VCaP (cell line): ENCODE data around the gene IER5.
"Not testable (repeated sequence)": the region's sequence is repeated elsewhere in the genome, so short reads cannot be mapped to it uniquely, and the experiment has no call there.

Experiments
- H3K27ac ChIP-seq: fragments of 450-650 bp; 2 replicates; pipeline ENCODE4 v1.5.1; 2017
- TF ChIP-seq, protein P1 (sequence below): fragments of 450-650 bp; conservative IDR thresholded peaks from 2 replicates; pipeline ENCODE4 v1.5.1; 2017; ENCODE audit warnings: mild to moderate bottlenecking, moderate library complexity

The IER5 gene

GRCh38 chr1:181088079-181089016 lies at the start of gene IER5:
Gene IER5, plus strand, starts transcription at chr1:181088700. Its CDS starts 203 bp downstream, at chr1:181088903.
- peak within 1 kb of the TSS; percentile 52 for H3K27ac ChIP-seq
- TF ChIP-seq, protein P1, sequence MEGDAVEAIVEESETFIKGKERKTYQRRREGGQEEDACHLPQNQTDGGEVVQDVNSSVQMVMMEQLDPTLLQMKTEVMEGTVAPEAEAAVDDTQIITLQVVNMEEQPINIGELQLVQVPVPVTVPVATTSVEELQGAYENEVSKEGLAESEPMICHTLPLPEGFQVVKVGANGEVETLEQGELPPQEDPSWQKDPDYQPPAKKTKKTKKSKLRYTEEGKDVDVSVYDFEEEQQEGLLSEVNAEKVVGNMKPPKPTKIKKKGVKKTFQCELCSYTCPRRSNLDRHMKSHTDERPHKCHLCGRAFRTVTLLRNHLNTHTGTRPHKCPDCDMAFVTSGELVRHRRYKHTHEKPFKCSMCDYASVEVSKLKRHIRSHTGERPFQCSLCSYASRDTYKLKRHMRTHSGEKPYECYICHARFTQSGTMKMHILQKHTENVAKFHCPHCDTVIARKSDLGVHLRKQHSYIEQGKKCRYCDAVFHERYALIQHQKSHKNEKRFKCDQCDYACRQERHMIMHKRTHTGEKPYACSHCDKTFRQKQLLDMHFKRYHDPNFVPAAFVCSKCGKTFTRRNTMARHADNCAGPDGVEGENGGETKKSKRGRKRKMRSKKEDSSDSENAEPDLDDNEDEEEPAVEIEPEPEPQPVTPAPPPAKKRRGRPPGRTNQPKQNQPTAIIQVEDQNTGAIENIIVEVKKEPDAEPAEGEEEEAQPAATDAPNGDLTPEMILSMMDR, result no peak

DNA sequence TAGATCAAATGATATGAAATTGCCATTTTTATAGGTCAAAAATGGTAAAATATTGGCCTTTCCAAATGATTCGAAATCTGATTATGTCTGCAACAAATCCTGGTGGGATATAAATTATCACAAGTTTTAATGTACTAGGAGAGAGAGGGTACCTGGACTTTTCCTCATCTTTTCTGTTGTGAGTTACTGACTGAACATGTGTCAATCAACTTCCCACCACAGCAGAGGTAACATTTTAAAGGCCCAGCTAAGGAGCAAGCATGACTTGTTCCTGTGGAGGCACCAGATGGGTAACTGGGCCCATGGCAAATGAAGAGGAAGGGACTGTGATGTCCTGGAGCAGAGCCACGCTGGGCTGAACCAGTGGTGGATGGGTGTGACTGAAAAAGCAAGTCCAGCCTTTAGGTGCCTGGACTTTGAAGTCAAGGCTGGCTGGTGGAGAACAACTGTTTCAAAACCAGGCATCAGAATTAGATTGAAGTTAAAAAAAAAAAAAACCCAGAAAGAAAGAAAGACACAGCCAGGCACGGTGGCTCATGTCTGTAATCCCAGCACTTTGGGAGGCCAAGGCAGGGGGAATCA lies 48.1 kb upstream of the IER5 start:
- no peak overlapping the region for H3K27ac ChIP-seq
- TF ChIP-seq, protein P1, result no peak

GRCh38 chr1:181043025-181043888 lies 45.2 kb upstream of the IER5 start:
- TF ChIP-seq, protein P1, result no peak
- peak overlapping the region; percentile 61; the same call in 1 of the 2 replicates for H3K27ac ChIP-seq

DNA sequence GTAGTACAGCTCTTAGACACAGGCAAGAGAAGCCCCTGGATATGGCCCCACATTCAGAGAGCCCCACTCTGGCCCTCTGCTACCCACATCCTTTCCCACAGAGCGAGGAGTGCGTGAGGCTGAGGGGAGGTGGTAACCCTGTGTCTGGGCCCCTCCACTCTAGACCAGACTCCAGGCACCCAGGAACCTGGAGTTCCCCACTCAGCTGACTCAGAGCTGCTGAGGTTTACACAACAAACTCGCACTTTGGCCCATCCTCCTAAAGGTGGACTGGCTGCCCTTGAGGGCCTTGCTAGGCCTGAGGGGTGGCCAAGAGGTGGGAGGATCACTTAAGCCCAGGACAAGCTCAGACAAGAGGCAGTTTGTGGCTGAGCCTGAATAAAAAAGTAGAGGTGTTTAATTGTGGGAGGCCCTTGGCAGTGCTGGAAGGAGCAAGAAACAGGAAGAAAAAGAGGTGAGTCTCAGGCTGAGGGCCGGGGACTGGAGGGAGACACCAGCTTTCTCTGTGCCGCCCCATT lies 44.0 kb upstream of the IER5 start:
- no peak overlapping the region for H3K27ac ChIP-seq
- TF ChIP-seq, protein P1, result no peak

GRCh38 chr1:181045946-181046345 lies 42.6 kb upstream of the IER5 start:
- H3K27ac ChIP-seq, result not testable (repeated sequence)

DNA sequence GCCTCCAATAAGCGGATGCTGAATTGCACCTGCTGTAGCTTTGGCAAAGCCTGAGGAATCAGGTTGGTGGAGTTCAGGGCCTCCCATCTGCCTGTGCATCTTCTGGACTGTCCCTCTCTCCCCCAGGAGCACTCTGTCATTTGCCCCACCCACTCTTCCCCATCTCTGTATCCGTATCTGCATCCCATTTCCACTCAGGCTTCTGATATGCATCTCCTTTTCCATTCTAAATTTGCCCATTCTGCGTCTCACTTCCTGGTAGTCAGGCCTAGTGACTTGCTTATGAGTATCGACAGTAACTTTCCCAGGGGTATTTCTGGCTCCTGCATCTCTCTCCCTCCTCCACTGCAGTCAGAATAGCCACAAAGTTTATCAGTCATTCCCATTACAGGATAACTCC lies 39.1 kb upstream of the IER5 start:
- no peak overlapping the region for H3K27ac ChIP-seq
- TF ChIP-seq, protein P1, result no peak

DNA sequence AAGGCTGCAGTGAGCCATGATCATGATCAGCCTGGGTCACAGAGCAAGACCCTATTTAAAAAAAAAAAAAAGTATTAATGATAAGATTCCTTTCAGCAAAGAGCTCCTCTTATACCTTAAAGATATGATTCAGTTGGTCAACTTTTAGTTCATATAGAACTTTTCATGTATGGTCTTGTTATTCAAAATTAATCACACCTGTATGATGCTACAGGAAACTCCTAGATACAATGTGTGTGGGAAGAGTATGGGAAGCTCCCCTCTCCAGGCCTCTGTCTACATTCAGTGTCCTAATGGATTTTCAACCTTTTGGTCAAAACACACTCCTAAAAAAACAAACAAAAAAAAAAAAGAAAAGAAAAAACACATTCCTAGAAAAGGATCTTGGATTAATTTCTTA lies 37.6 kb upstream of the IER5 start:
- TF ChIP-seq, protein P1, result no peak
- H3K27ac ChIP-seq, result no peak overlapping the region
